SKM-1 treated with dmso at 0.1 percent for 144 hours (cell line): ENCODE data around the gene HOMER3.
"Not testable (repeated sequence)": the region's sequence is repeated elsewhere in the genome, so short reads cannot be mapped to it uniquely, and the experiment has no call there.

Experiments
- DNase-seq: peaks from one replicate; lab custom pipeline; 2025; ENCODE audit not compliant: unreplicated experiment; lab: John Stamatoyannopoulos, UW

HOMER3 gene

DNA sequence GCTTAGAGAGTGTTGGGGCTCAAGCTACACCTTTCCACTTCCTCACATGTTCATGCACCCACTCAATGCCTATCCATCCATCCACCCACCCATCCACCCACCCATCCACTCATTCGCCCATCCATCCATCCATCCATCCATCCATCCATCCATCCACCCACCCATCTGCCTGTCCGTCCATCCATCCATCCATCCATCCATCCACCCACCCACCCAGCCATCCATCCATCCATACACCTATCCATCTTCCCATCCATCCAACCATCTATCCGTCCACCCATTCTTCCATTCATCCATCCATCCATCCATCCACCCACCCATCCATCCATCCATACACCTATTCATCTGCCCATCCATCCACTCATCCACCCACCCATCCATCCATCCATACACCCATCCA is 13.1 kb upstream of the HOMER3 start:
- no peak for DNase-seq

DNA sequence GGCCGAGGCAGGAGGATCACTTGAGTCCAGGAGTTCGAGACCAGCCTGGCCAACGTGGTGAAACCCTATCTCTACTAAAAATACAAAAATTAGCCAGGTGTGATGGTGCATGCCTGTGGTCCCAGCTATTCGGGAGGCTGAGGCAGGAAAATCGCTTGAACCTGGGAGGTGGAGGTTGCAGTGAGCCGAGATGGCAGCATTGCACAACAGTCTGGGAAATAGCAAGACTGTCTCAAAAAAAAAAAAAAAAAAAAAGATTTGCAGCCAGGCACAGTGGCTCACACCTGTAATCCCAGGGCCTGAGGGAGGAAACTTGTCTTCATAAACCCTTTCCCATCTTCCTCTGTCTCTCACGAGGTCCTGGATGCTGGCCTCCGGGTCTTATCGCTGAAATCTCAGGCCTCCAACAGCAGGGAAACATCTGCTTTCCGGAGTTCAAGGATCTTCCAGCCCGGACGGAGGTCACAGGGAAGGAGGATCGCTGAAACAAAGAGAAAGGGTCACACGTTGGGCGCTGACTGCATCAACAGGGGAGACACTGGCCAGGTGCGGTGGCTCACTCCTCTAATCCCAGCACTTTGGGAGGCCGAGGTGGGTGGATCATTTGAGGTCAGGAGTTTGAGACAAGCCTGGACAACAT is 11.5 kb upstream of the HOMER3 start:
- DNase-seq: not testable (repeated sequence)

DNA sequence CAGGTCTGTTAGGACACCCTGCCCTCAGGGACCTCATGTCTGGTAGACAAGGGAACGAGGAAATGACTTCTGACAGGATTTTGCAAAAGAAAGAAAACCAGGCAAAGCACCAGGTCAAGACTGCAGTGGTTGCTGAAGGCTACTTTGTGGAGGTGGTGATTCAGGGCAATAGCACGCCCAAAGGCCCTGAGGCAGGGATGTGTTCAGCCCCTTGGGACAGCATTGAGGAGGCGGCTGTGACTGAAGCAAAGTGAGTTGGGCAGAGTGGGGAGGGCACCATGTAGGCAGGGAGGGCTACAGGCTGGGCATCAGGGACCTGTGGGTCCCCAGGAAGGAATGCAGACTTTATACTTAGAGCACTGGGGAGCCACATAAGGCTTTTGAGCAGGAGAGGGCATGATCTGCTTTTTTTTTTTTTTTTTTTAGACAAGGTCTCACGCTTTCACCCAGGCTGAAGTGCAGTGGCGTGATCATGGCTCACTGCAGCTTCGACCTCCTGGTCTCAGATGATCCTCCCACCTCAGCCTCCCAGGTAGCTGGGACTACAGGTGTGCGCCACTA is 10.8 kb upstream of the HOMER3 start:
- no peak for DNase-seq

DNA sequence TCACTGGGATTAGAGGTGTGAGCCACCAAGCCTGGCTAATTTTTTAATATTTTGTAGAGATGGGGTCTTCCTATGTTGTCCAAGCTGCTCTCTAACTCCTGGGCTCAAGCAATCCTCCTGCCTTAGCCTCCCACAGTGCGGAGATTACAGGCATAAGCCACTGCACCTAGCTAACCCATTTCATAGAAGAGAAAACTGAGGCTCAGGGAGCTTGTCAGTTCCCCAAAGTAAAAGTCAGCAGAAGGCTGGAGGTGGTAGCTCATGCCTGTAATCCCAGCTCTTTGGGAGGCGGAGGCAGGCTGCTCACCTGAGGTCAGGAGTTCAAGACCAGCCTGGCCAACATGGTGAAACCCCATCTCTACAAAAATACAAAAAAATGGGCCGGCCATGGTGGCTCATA is 8.8 kb upstream of the HOMER3 start:
- no peak for DNase-seq

DNA sequence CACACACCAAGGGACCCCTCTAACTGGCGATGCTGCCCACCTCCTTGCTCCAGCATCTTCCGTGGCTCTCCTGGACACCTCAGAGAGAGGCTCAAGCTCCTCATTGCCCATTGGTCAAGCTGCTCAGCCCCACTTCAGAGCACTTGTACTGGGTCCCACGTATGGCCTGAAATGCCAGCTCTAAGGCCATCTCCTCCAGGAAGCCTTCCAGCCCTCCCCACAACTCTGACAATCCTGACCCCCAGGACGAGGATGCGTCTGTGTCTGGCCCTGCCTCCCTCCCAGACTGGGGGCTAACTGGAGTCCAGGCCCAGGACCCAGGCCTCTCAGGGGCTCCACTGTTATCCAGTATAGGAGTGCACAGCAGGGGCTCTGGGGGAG is 7.9 kb upstream of the HOMER3 start:
- DNase-seq: no peak

DNA sequence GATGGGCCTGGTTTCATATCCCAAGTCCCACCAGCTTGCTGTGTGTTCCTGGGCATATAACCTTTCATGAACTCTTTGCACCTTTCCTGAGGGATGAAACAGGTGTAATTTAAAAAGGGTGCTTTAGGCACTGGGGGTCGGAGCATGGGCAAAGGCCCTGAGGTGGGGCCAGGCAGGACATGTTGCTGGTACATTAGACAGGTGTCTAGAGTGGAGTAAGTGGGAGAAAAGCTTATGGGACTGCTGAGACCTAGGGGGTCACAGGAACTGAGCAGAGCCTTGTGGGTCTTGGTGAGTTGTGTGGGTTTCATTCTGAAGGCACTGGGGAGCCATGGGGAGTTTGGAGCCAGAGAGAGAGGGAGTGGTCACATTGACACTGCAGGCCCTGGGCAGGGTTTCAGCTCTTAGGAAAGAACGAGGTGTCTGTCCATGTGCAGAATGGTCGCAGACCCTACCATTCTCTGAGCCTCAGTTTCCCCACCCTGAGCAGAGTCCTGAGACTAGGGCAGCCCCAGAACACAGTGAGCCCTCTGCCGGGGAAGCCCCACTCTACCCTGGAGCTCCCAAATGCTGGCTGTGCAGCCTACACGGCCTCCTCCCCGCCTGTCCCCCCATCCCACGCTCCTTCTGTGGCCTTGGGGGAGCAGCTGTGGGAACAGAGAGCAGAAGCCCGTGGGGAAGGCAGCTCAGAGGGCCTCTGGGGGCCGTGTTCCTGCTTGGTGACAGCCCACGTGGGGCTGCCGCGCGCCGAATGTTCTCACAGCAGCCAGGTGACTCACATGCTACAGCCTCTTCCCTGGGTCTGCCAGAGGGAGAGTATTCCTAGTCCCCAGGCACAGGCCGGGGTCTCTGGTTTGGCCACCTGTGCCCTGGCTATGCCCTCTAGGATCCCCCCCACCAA is 7.3 kb upstream of the HOMER3 start:
- no peak for DNase-seq

DNA sequence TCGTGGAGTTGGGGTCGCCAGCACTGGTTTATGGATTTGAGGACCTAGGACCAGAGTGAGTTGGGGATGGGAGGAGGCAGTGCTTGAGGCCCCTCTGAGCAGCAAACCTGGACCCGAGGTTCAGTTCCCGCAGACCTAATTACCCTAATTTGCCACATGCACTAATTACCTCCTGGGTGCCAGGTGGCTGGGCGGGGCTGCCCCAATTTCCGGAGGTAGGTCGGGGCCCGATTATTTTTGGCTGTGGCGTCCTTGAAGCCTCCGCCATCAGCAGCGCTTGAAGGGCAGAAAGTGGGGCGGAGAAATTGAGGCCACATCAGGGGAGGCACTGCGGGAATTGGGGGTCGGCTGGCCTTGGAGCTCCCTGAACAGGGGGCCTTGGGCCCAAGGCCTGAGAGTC is 5.9 kb upstream of the HOMER3 start:
- DNase-seq: no peak

DNA sequence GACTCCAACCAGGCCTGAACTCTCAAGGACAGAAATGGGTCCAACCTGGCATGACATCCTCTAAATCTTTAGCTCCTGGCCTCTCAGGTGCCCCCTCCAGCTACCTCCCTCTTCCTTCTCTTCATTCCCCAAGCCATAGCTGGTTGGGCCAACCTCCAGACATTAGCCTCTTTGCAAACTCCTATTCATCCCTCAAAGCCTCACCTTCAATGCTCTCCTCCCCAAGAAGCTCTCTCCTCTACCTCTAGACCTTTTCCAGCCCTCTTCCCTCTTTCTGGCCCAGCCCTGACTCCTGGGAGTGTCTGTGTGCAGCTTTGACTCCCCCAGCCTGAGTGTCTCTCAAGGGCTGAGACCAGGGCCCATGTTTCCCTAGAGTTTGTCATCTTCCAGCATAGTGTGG is 5.3 kb upstream of the HOMER3 start:
- DNase-seq: no peak

DNA sequence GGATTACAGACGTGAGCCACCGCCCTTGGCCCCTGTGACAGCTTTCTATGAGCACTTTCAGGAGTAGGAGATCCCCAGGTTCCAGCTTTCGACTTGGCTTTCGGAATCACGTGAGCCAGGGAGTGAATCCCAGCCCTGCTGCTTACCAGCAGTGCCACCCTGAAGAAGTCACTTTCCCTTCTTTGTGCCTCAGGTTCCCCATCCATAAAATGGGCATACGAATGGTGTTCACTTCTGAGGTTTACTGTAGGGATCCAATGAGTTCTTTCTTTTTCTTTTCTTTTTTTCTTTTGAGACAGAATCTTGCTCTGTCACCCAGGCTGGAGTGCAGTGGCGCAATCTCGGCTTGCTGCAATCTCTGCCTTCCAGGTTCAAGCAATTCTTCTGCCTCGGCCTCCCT is 4.3 kb upstream of the HOMER3 start:
- DNase-seq: no peak

DNA sequence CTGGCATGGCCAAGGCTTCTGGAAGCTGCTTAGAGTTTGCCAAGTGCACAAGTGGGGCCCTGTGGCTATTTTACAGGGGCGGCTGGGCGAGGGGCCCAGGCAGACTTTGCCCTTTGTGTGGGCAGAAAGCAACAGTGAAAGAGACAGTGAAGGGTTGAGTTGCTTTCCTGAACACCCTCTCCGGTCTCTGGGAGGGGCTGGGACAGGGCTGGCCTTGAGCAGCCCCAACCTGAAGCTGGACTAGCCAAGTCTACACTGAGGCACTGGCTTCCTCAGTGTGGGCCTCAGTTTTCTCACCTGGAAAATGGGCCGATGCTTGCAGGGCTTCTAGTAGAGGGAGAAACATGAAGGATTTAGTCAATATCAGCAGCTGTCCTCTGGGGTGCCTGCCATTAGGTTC is 2.4 kb upstream of the HOMER3 start:
- no peak for DNase-seq

DNA sequence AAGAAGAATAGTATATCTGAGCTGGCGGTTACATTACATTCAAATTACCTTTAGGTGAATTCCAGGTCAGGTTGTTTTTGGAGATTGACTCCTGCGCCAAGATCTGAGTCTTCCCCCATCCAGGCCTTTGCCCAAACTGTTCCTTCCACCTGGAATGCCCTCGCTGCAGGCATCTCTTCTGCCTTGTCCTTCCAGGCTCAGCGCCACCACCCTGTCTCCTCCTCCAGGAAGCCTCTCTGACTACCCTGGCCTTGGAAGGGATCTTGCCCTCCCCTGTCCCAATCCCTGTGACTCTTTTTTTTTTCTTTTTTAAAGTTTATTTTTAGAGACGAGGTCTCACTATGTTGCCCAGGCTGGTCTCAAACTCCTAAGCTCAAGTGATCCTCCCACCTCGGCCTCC is 1.7 kb upstream of the HOMER3 start:
- no peak for DNase-seq

DNA sequence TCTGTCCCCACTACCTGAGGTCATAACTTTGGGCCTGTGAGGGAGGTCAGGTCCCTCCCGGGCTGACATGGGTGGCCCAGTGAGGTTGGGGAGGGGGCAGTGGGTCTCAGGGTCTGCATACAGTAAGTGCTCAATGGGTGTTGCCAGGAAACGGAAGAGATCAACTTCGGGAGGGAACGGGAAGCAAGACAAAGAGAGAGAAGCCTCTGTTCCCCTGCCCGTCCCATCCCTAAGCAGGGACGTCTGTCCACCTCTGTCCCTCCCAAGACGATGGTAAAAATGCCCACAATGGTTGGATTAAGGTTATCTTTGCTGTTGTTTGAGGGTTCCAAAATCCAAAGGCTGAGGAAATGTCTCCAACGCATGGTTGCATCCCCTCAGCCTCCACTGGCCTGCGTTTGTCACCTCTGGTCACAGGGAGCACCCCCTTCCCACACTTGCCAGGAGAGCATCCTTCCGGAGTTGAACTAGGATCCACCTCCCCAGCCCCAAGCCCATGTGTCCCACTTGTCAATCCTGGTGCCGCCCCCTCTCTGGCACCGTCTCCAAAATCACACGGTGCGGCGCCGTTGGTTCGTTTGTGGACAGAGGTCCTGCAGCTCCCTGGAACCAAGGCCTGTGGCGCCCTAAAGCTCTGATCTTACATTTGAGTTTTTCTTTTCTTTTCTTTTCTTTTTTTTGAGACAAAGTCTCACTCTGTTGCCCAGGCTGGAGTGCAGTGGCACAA is 774 bp upstream of the HOMER3 start:
- DNase-seq: no peak

DNA sequence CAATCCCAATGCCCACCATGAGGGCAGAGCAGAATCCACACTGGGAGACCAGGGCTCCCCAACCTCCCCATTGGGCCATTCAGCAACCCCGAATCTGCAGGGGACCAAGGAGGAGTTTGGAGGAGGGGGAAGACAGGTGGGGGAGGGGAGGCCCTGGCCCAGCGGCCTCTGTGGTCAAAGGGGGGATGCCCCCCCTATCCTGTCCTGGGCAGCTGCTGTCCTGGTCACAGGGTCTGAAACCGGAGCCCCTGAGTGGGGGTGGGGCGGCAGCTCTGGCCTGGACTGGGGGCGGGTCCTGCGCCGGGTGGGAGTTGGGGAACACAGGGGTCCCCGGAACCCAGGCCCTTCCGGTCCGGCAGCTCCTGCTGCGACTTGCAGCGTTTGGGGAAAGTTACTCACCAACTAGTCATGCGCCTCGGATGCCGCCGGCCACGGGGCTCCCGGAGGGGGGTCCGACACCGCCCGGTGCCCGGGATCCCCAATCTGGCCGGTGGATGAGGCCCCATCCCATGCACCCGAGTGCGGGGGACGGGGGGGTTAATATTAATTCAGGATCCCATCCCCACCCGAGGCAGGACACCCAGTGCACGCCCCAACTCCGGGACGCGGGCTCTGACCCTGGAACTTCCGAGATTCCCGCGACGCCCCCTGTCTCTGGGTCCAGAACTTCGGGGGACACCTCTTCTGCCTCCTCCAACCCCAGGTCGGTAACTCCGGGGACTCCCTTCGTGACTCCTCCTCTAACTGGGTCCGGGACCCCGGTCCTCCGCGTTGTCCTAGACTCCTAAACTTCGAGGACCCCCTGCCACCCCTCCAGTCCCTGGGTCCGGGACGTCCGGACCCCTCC is 872 bp downstream of the HOMER3 start:
- DNase-seq: no peak

DNA sequence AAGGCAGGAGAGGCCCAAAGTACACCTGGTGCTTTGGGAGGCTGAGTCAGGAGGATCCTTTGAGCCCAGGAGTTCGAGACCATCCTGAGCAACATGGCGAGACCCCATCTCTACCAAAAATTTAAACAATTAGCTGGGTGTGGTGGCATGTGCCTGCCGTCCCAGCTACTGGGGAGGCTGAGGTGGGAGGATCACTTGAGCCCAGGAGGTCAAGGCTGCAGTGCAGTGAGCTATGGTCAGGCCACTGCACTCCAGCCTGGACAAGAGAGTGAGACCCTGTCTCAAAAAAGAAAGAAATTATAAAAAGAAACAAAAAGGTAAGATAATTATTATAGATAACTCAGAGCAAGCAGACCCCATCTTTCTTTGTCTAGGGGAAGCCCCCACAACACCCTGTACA is 1.9 kb downstream of the HOMER3 start:
- no peak for DNase-seq

DNA sequence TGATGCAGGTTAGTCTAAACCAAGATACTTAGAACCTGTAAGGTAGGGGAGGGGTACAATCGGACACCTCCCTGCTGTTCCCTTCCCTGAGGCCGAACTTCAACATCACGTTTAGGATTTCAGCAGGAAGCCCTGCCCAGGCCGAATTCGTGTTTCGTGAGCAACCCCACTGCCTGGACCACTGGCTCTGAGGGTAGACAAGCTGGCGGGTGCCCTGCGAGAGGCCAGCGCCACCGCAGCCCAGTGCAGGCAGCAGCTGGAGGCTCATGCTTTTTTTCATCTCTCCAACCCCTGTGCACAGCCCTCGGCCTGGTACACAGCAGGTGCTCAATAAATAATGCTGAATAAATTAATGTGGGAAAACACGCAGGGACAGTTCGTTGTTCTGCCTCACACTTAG is 7.7 kb downstream of the HOMER3 start:
- no peak for DNase-seq

DNA sequence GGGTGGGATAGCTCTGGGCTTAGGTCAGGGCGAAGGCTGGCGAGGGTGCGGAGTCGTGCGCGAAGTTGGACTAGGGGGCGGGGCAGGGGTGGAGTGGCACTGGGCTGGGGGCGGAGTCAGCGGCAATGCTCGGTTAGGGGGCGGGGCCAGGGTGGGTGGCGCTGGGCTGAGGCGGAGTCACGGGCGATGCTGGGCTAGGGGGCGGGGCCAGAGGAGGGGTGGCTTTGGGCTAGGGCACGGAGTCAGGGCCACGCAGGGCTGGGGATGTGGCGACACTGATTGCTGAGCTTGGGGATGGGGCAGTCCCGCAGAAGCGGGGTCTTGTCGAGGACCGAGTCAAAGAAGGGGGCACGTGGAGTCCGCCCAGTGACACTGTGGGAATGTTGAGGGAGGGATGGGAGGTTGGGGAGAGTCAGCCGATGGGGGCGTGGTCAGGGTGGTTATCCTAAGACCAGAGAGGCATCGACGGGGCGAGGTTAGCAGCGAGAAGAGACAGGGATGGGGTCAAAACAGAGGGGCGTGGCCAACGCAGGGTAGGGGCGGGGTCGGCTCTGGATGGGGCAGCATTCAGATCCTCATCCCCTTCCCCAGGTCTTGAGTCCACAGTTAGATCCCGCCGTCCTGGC is 8.7 kb downstream of the HOMER3 start:
- no peak for DNase-seq

DNA sequence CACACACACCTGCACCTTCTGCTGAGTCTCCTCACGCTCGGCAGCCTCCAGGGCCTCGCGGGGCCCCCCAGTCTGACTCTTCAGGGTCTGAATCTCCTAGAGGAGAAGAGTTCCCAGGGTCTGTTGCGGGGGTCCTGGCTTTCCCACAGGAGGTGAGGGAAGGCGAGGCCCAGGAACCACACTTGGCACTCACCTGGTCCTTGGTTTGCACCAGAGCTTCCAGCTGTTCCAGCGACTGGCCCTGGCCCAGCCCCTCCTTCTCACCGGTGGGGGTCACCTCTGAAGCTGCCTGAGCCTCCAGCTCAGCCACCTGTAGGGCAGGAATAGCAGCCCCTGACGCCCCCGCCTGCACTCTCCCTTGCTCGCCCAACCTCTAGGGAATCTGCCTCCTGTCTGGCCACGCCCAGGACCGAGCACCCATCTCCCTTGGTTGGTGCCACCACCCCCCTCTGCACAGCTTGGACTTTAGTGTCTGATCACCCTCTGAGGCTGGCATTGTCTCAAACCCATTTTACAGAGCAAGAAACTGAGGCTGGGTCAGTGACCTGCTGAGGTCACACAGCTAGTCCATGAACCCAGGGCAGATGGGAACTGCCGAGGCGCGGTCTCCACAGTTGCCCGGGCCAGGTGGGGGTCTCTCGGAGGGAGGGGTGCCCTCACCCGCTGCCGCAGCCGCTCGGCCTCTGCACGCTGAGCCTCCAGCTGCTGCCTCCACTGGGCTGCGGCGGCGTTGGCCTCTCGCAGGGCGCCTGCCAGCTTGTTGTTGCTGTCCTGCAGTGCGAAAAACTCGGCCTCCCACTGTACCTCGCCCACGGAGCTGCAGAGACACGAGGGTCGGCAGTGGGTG is 9.5 kb downstream of the HOMER3 start:
- DNase-seq: no peak

DNA sequence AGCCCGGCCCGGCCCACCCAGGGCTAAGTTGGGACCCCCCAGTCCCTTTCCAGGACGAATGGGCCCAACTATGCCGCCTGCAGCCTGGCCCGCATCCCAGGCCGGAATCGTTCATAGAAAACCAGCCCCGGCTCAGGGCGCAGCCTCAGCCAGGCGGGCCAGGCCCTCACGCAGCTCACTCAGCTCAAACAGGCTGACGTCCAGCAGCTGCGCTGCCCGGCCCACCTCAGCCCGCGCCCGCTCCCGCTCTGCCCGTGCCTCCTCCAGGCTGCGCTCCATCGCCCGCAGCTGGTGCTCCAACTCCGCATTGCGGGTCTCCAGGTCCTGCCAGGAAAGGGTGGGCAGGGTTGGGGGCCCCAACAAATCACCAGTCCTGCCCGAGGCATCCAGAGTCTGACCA is 11.7 kb downstream of the HOMER3 start:
- no peak for DNase-seq

DNA sequence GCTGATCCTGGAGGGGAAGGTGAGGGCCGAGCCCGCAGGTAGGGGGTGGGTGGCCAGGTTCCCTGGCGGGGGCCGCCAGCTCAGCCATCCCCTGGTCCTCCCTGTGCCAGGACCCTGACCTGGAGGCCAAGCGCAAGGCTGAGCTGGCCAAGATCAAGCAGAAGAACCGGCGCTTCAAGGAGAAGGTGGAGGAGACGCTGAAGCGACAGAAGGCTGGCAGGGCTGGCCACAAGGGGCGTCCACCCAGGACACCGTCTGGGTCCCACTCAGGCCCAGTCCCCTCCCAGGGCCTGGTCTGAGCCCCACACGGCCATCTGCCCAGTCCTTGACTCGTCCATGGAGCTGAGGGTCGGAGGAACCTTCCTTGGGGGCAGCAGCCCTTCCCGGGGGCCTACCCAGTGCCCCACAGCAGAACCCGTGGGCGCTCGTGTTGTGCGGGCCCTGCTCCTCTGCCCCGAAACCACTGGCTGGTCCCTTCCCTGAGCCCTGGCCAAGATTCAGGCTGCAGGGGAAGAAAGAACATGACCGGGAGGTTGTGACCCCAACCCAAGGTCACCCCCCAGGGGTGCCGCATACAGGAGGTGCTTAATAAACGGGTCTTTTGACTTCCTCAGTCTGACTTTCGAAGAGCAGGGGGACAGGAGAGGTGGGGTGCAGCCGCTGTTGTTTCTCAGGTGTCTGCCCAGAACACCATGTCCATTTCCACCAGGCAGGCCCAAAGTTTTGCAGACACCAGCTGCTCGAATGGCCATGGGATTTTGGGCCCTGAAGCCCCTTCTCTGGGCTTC is 12.8 kb downstream of the HOMER3 start:
- DNase-seq: no peak
